Raji (cell line): ENCODE data around the gene GSTM4.

ENCODE experiments used
- POLR2A ChIP-seq: IDR thresholded peaks from 2 replicates; pipeline ENCODE4 v1.6.1; 2011; ENCODE audit warnings: low read depth, low read length, control low read depth; ENCODE audit not compliant: insufficient read depth

GSTM4 gene

GRCh38 chr1:109630081-109630897, 25.6 kb upstream of the GSTM4 start:
- TF ChIP-seq POLR2A = no peak

GRCh38 chr1:109630898-109631512, 24.9 kb upstream of the GSTM4 start:
- no peak for TF ChIP-seq POLR2A

GRCh38 chr1:109631513-109632505, 24.1 kb upstream of the GSTM4 start:
- TF ChIP-seq POLR2A = no peak

- no peak for TF ChIP-seq POLR2A
Observed at GRCh38 chr1:109632671-109633346, 23.1 kb upstream of the GSTM4 start.

- no peak for TF ChIP-seq POLR2A
Observed at GRCh38 chr1:109634292-109634691, 21.6 kb upstream of the GSTM4 start.

- TF ChIP-seq POLR2A = no peak
Observed at GRCh38 chr1:109634771-109635750, 20.8 kb upstream of the GSTM4 start.

GRCh38 chr1:109635862-109636200, 20.1 kb upstream of the GSTM4 start:
- no peak for TF ChIP-seq POLR2A

GRCh38 chr1:109636201-109636952, 19.5 kb upstream of the GSTM4 start:
- TF ChIP-seq POLR2A = no peak

- TF ChIP-seq POLR2A = no peak
Observed at GRCh38 chr1:109637446-109637845, 18.5 kb upstream of the GSTM4 start.

- no peak for TF ChIP-seq POLR2A
Observed at GRCh38 chr1:109639063-109639840, 16.6 kb upstream of the GSTM4 start.

- no peak for TF ChIP-seq POLR2A
Observed at GRCh38 chr1:109639841-109640184, 16.1 kb upstream of the GSTM4 start.

- no peak for TF ChIP-seq POLR2A
Observed at GRCh38 chr1:109640285-109640865, 15.5 kb upstream of the GSTM4 start.

- no peak for TF ChIP-seq POLR2A
Observed at GRCh38 chr1:109641078-109641740, 14.7 kb upstream of the GSTM4 start.
